Adipocyte (in vitro differentiated cells): ENCODE results near the gene REC114.

ENCODE experiments used
- DNase-seq: peaks from one replicate; pipeline ENCODE4 v3.0.0-alpha.2; 2015; ENCODE audit warnings: low read depth
- H3K27me3 ChIP-seq: replicated peaks from 2 replicates; pipeline ENCODE4 v1.7.0; 2013; ENCODE audit warnings: mild to moderate bottlenecking, low read length, moderate library complexity; ENCODE audit not compliant: control insufficient read depth, insufficient read depth
- H3K36me3 ChIP-seq: 2 replicates; pipeline ENCODE4 v1.7.0; 2013; ENCODE audit warnings: low read length, mild to moderate bottlenecking, moderate library complexity; ENCODE audit not compliant: control insufficient read depth, insufficient read depth, severe bottlenecking
- H3K4me1 ChIP-seq: 2 replicates; pipeline ENCODE4 v1.7.0; 2013; ENCODE audit warnings: mild to moderate bottlenecking, low read length, moderate library complexity; ENCODE audit not compliant: control insufficient read depth, insufficient read depth
- H3K4me3 ChIP-seq: 2 replicates; pipeline ENCODE4 v1.7.0; 2013; ENCODE audit warnings: mild to moderate bottlenecking, low read length, moderate library complexity
- H3K9ac ChIP-seq: 2 replicates; pipeline ENCODE4 v1.7.0; 2013; ENCODE audit warnings: mild to moderate bottlenecking, low read length, moderate library complexity
- H3K9me3 ChIP-seq: 2 replicates; pipeline ENCODE4 v1.7.0; 2013; ENCODE audit warnings: mild to moderate bottlenecking, low read length, moderate library complexity; ENCODE audit not compliant: control insufficient read depth

Gene REC114

GRCh38 chr15:73578026-73578425, 135.1 kb downstream of the REC114 start:
- Histone ChIP-seq H3K9me3 (no peaks in the 10 kb centered on the region), H3K4me1 (peaks cover 5% of the 10 kb centered on the region), H3K27me3 (no peaks in the 10 kb centered on the region), H3K4me3 (no peak overlapping the region), H3K36me3 (peaks cover 41% of the 10 kb centered on the region), H3K9ac (no peak overlapping the region)
- DNase-seq = no peak

- no peak for DNase-seq
- peaks cover 65% of the 10 kb centered on the region for H3K36me3 ChIP-seq
Measured at GRCh38 chr15:73582851-73583379, 140.0 kb downstream of the REC114 start.

GRCh38 chr15:73583544-73583943, 140.6 kb downstream of the REC114 start:
- H3K27me3 ChIP-seq = no peaks in the 10 kb centered on the region
- no peak for DNase-seq
- no peak overlapping the region for H3K9ac ChIP-seq
- H3K36me3 ChIP-seq = peaks cover 68% of the 10 kb centered on the region
- H3K4me1 ChIP-seq = peaks cover 11% of the 10 kb centered on the region
- no peak overlapping the region for H3K4me3 ChIP-seq
- no peaks in the 10 kb centered on the region for H3K9me3 ChIP-seq

More at GRCh38 chr15:73582851-73583379, 140.0 kb downstream of the REC114 start:
- Histone ChIP-seq H3K4me1 (peaks cover 11% of the 10 kb centered on the region), H3K4me3 (no peak overlapping the region), H3K9ac (no peak overlapping the region), H3K27me3 (no peaks in the 10 kb centered on the region), H3K9me3 (no peaks in the 10 kb centered on the region)

GRCh38 chr15:73584699-73585420, 141.9 kb downstream of the REC114 start:
- Histone ChIP-seq H3K9me3 (no peaks in the 10 kb centered on the region), H3K4me3 (no peak overlapping the region), H3K9ac (no peak overlapping the region), H3K36me3 (peaks cover 76% of the 10 kb centered on the region), H3K27me3 (no peaks in the 10 kb centered on the region), H3K4me1 (peaks cover 11% of the 10 kb centered on the region)
- DNase-seq = no peak

GRCh38 chr15:73585871-73586654, 143.1 kb downstream of the REC114 start:
- no peak overlapping the region for H3K9ac ChIP-seq
- peaks cover 11% of the 10 kb centered on the region for H3K4me1 ChIP-seq
- peaks cover 71% of the 10 kb centered on the region for H3K36me3 ChIP-seq
- H3K27me3 ChIP-seq = no peaks in the 10 kb centered on the region
- DNase-seq = no peak
- no peaks in the 10 kb centered on the region for H3K9me3 ChIP-seq
- no peak overlapping the region for H3K4me3 ChIP-seq

GRCh38 chr15:73589766-73590165, 146.8 kb downstream of the REC114 start:
- H3K4me3 ChIP-seq = no peak overlapping the region
- DNase-seq = no peak
- H3K9ac ChIP-seq = no peak overlapping the region
- peaks cover 53% of the 10 kb centered on the region for H3K36me3 ChIP-seq
- H3K9me3 ChIP-seq = no peaks in the 10 kb centered on the region
- peaks cover 9% of the 10 kb centered on the region for H3K4me1 ChIP-seq
- no peaks in the 10 kb centered on the region for H3K27me3 ChIP-seq

- DNase-seq = no peak
- H3K4me3 ChIP-seq = no peak overlapping the region
- H3K4me1 ChIP-seq = peaks cover 4% of the 10 kb centered on the region
- H3K9me3 ChIP-seq = no peaks in the 10 kb centered on the region
- H3K36me3 ChIP-seq = peaks cover 48% of the 10 kb centered on the region
- H3K27me3 ChIP-seq = no peaks in the 10 kb centered on the region
- no peak overlapping the region for H3K9ac ChIP-seq
Measured at GRCh38 chr15:73590263-73590662, 147.3 kb downstream of the REC114 start.

- H3K9ac ChIP-seq = no peak overlapping the region
- DNase-seq = no peak
- H3K27me3 ChIP-seq = no peaks in the 10 kb centered on the region
- H3K9me3 ChIP-seq = no peaks in the 10 kb centered on the region
- peaks cover 23% of the 10 kb centered on the region for H3K36me3 ChIP-seq
- H3K4me3 ChIP-seq = no peak overlapping the region
- peaks cover 22% of the 10 kb centered on the region for H3K4me1 ChIP-seq
Measured at GRCh38 chr15:73593304-73594074, 150.5 kb downstream of the REC114 start.

GRCh38 chr15:73594109-73594508, 151.1 kb downstream of the REC114 start:
- no peak overlapping the region for H3K4me3 ChIP-seq
- H3K36me3 ChIP-seq = peaks cover 17% of the 10 kb centered on the region
- no peak overlapping the region for H3K9ac ChIP-seq
- H3K27me3 ChIP-seq = no peaks in the 10 kb centered on the region
- no peaks in the 10 kb centered on the region for H3K9me3 ChIP-seq
- H3K4me1 ChIP-seq = peaks cover 28% of the 10 kb centered on the region
- DNase-seq = no peak

GRCh38 chr15:73596174-73596573, 153.2 kb downstream of the REC114 start:
- peaks cover 47% of the 10 kb centered on the region for H3K4me1 ChIP-seq
- no peak for DNase-seq
- H3K9me3 ChIP-seq = no peaks in the 10 kb centered on the region
- no peaks in the 10 kb centered on the region for H3K27me3 ChIP-seq
- H3K4me3 ChIP-seq = no peak overlapping the region
- H3K36me3 ChIP-seq = peaks cover 7% of the 10 kb centered on the region
- no peak overlapping the region for H3K9ac ChIP-seq
